ENCODE measurements around the gene HMGCLL1. TPM values are rescaled to one million over a fixed set of nuclear protein-coding genes. Genes with fewer than 3 reads are reported as not detected.

Gene HMGCLL1
- total RNA-seq, 3 donors from 2014 or later: not detected

- DNase-seq: no peak
- ATAC-seq: no peak
- no peaks in the 10 kb centered on the region for H3K27me3 Mint-ChIP-seq (ENCODE audit: low read depth)
- no peak overlapping the region for H3K4me3 Mint-ChIP-seq
- H3K36me3 Mint-ChIP-seq (ENCODE audit: insufficient read depth): no peaks in the 10 kb centered on the region
- no peaks in the 10 kb centered on the region for H3K4me1 Mint-ChIP-seq (ENCODE audit: low read depth)
- peaks cover 11% of the 10 kb centered on the region for H3K9me3 Mint-ChIP-seq
Measured at GRCh38 chr6:55511122-55511800, 67.7 kb downstream of the HMGCLL1 start.

GRCh38 chr6:55499591-55499990 is 79.4 kb downstream of the HMGCLL1 start:
- H3K27me3 Mint-ChIP-seq (ENCODE audit: low read depth): no peaks in the 10 kb centered on the region
- H3K4me1 Mint-ChIP-seq (ENCODE audit: low read depth): no peaks in the 10 kb centered on the region
- peaks cover 10% of the 10 kb centered on the region for H3K9me3 Mint-ChIP-seq
- ATAC-seq (no peak), DNase-seq (no peak)
- no peaks in the 10 kb centered on the region for H3K36me3 Mint-ChIP-seq (ENCODE audit: insufficient read depth)
- no peak overlapping the region for H3K4me3 Mint-ChIP-seq

- Mint-ChIP-seq H3K4me3 (no peak overlapping the region), H3K9me3 (peaks cover 7% of the 10 kb centered on the region), H3K4me1 (ENCODE audit: low read depth) (no peaks in the 10 kb centered on the region), H3K27me3 (ENCODE audit: low read depth) (no peaks in the 10 kb centered on the region), H3K36me3 (ENCODE audit: insufficient read depth) (no peaks in the 10 kb centered on the region)
- ATAC-seq: no peak
- DNase-seq: no peak
Measured at GRCh38 chr6:55497694-55498093, 81.3 kb downstream of the HMGCLL1 start.

- Mint-ChIP-seq H3K36me3 (ENCODE audit: insufficient read depth) (no peaks in the 10 kb centered on the region), H3K27me3 (ENCODE audit: low read depth) (no peaks in the 10 kb centered on the region)
- ATAC-seq: no peak
Measured at GRCh38 chr6:55496201-55496600, 82.8 kb downstream of the HMGCLL1 start.

GRCh38 chr6:55495277-55495676 is 83.7 kb downstream of the HMGCLL1 start:
- DNase-seq (no peak), ATAC-seq (no peak)
- no peaks in the 10 kb centered on the region for H3K36me3 Mint-ChIP-seq (ENCODE audit: insufficient read depth)
- H3K27me3 Mint-ChIP-seq (ENCODE audit: low read depth): no peaks in the 10 kb centered on the region
- no peak overlapping the region for H3K4me3 Mint-ChIP-seq
- peaks cover 9% of the 10 kb centered on the region for H3K9me3 Mint-ChIP-seq
- no peaks in the 10 kb centered on the region for H3K4me1 Mint-ChIP-seq (ENCODE audit: low read depth)

More at GRCh38 chr6:55496201-55496600, 82.8 kb downstream of the HMGCLL1 start:
- DNase-seq: no peak
- H3K9me3 Mint-ChIP-seq: peaks cover 10% of the 10 kb centered on the region
- no peak overlapping the region for H3K4me3 Mint-ChIP-seq
- no peaks in the 10 kb centered on the region for H3K4me1 Mint-ChIP-seq (ENCODE audit: low read depth)

GRCh38 chr6:55494411-55494810 is 84.6 kb downstream of the HMGCLL1 start:
- no peak overlapping the region for H3K4me3 Mint-ChIP-seq
- H3K9me3 Mint-ChIP-seq: peaks cover 4% of the 10 kb centered on the region
- H3K36me3 Mint-ChIP-seq (ENCODE audit: insufficient read depth): no peaks in the 10 kb centered on the region
- ATAC-seq (no peak), DNase-seq (no peak)
- H3K4me1 Mint-ChIP-seq (ENCODE audit: low read depth): no peaks in the 10 kb centered on the region
- H3K27me3 Mint-ChIP-seq (ENCODE audit: low read depth): no peaks in the 10 kb centered on the region

- H3K9me3 Mint-ChIP-seq: peaks cover 4% of the 10 kb centered on the region
- no peaks in the 10 kb centered on the region for H3K27me3 Mint-ChIP-seq (ENCODE audit: low read depth)
- no peak for ATAC-seq
- no peak for DNase-seq
- H3K36me3 Mint-ChIP-seq (ENCODE audit: insufficient read depth): no peaks in the 10 kb centered on the region
- no peak overlapping the region for H3K4me3 Mint-ChIP-seq
- no peaks in the 10 kb centered on the region for H3K4me1 Mint-ChIP-seq (ENCODE audit: low read depth)
Measured at GRCh38 chr6:55492259-55492658, 86.7 kb downstream of the HMGCLL1 start.

- ATAC-seq (no peak), DNase-seq (no peak)
- Mint-ChIP-seq H3K4me3 (no peak overlapping the region), H3K27me3 (ENCODE audit: low read depth) (no peaks in the 10 kb centered on the region), H3K36me3 (ENCODE audit: insufficient read depth) (no peaks in the 10 kb centered on the region), H3K9me3 (peaks cover 4% of the 10 kb centered on the region), H3K4me1 (ENCODE audit: low read depth) (no peaks in the 10 kb centered on the region)
Measured at GRCh38 chr6:55490871-55491270, 88.1 kb downstream of the HMGCLL1 start.

GRCh38 chr6:55474382-55474781 is 104.6 kb downstream of the HMGCLL1 start:
- H3K9me3 Mint-ChIP-seq: peaks cover 8% of the 10 kb centered on the region

GRCh38 chr6:55473722-55474121 is 105.3 kb downstream of the HMGCLL1 start:
- Mint-ChIP-seq H3K4me1 (ENCODE audit: low read depth) (no peaks in the 10 kb centered on the region), H3K4me3 (no peak overlapping the region), H3K9me3 (peaks cover 11% of the 10 kb centered on the region), H3K36me3 (ENCODE audit: insufficient read depth) (no peaks in the 10 kb centered on the region), H3K27me3 (ENCODE audit: low read depth) (no peaks in the 10 kb centered on the region)
- DNase-seq: no peak
- no peak for ATAC-seq

More at GRCh38 chr6:55474382-55474781, 104.6 kb downstream of the HMGCLL1 start:
- no peak for ATAC-seq
- Mint-ChIP-seq H3K4me3 (no peak overlapping the region), H3K27me3 (ENCODE audit: low read depth) (no peaks in the 10 kb centered on the region), H3K36me3 (ENCODE audit: insufficient read depth) (no peaks in the 10 kb centered on the region), H3K4me1 (ENCODE audit: low read depth) (no peaks in the 10 kb centered on the region)
- DNase-seq: no peak

- no peak for ATAC-seq
- H3K36me3 Mint-ChIP-seq (ENCODE audit: insufficient read depth): no peaks in the 10 kb centered on the region
- DNase-seq: no peak
- H3K27me3 Mint-ChIP-seq (ENCODE audit: low read depth): no peaks in the 10 kb centered on the region
- no peak overlapping the region for H3K4me3 Mint-ChIP-seq
- no peaks in the 10 kb centered on the region for H3K4me1 Mint-ChIP-seq (ENCODE audit: low read depth)
- peaks cover 14% of the 10 kb centered on the region for H3K9me3 Mint-ChIP-seq
Measured at GRCh38 chr6:55469951-55470366, 109.0 kb downstream of the HMGCLL1 start.

- H3K36me3 Mint-ChIP-seq (ENCODE audit: insufficient read depth): no peaks in the 10 kb centered on the region
Measured at GRCh38 chr6:55456016-55456415, 123.0 kb downstream of the HMGCLL1 start.

GRCh38 chr6:55450005-55450404 is 129.0 kb downstream of the HMGCLL1 start:
- H3K4me3 Mint-ChIP-seq: no peak overlapping the region

More at GRCh38 chr6:55456016-55456415, 123.0 kb downstream of the HMGCLL1 start:
- no peak overlapping the region for H3K4me3 Mint-ChIP-seq
- no peak for ATAC-seq
- DNase-seq: no peak
- H3K27me3 Mint-ChIP-seq (ENCODE audit: low read depth): no peaks in the 10 kb centered on the region
- no peaks in the 10 kb centered on the region for H3K9me3 Mint-ChIP-seq
- H3K4me1 Mint-ChIP-seq (ENCODE audit: low read depth): no peaks in the 10 kb centered on the region

GRCh38 chr6:55449225-55449624 is 129.8 kb downstream of the HMGCLL1 start:
- DNase-seq (no peak), ATAC-seq (no peak)
- H3K4me1 Mint-ChIP-seq (ENCODE audit: low read depth): no peaks in the 10 kb centered on the region
- peaks cover 3% of the 10 kb centered on the region for H3K9me3 Mint-ChIP-seq
- no peaks in the 10 kb centered on the region for H3K36me3 Mint-ChIP-seq (ENCODE audit: insufficient read depth)
- no peak overlapping the region for H3K4me3 Mint-ChIP-seq
- H3K27me3 Mint-ChIP-seq (ENCODE audit: low read depth): no peaks in the 10 kb centered on the region

More at GRCh38 chr6:55450005-55450404, 129.0 kb downstream of the HMGCLL1 start:
- ATAC-seq: no peak
- no peaks in the 10 kb centered on the region for H3K27me3 Mint-ChIP-seq (ENCODE audit: low read depth)
- H3K36me3 Mint-ChIP-seq (ENCODE audit: insufficient read depth): no peaks in the 10 kb centered on the region
- no peaks in the 10 kb centered on the region for H3K4me1 Mint-ChIP-seq (ENCODE audit: low read depth)
- DNase-seq: no peak
- peaks cover 3% of the 10 kb centered on the region for H3K9me3 Mint-ChIP-seq

- H3K27me3 Mint-ChIP-seq (ENCODE audit: low read depth): no peaks in the 10 kb centered on the region
- H3K36me3 Mint-ChIP-seq (ENCODE audit: insufficient read depth): no peaks in the 10 kb centered on the region
- H3K9me3 Mint-ChIP-seq: peaks cover 3% of the 10 kb centered on the region
- DNase-seq (no peak), ATAC-seq (no peak)
- H3K4me1 Mint-ChIP-seq (ENCODE audit: low read depth): no peaks in the 10 kb centered on the region
- no peak overlapping the region for H3K4me3 Mint-ChIP-seq
Measured at GRCh38 chr6:55448451-55448850, 130.5 kb downstream of the HMGCLL1 start.
